Measurements from ENCODE around the gene AIF1.

AIF1 gene

GRCh38 chr6:31574106-31575061 is 40.6 kb upstream of the AIF1 start:
- H3K27ac ChIP-seq, result no peak overlapping the region
- TF ChIP-seq CTCF (conservative IDR thresholded peaks at IDR 0.05) (no peak), ZFX (IDR thresholded peaks at IDR 0.05) (no peak)

GRCh38 chr6:31575335-31575901 is 39.6 kb upstream of the AIF1 start, which contains the start of gene TNF:
TNF (plus strand) TSS chr6:31575565; CDS start chr6:31575742, 177 bp downstream.
- TF ChIP-seq CTCF (conservative IDR thresholded peaks at IDR 0.05), result no peak
- TF ChIP-seq ZFX (IDR thresholded peaks at IDR 0.05), result no peak
- no peak within 1 kb of the TSS for H3K27ac ChIP-seq

- H3K27ac ChIP-seq, result no peak overlapping the region
- TF ChIP-seq CTCF (conservative IDR thresholded peaks at IDR 0.05) (no peak), ZFX (IDR thresholded peaks at IDR 0.05) (no peak)
Measured at GRCh38 chr6:31575952-31576685, 38.9 kb upstream of the AIF1 start.

- no peak overlapping the region for H3K27ac ChIP-seq
- no peak for TF ChIP-seq ZFX (IDR thresholded peaks at IDR 0.05)
- TF ChIP-seq CTCF (conservative IDR thresholded peaks at IDR 0.05), result no peak
Measured at GRCh38 chr6:31576897-31577578, 38.0 kb upstream of the AIF1 start.

- H3K27ac ChIP-seq, result no peak overlapping the region
- no peak for TF ChIP-seq ZFX (IDR thresholded peaks at IDR 0.05)
- TF ChIP-seq CTCF (conservative IDR thresholded peaks at IDR 0.05), result no peak
Measured at GRCh38 chr6:31577579-31577966, 37.5 kb upstream of the AIF1 start.

GRCh38 chr6:31578184-31579118 is 36.6 kb upstream of the AIF1 start:
- no peak for TF ChIP-seq ZFX (IDR thresholded peaks at IDR 0.05)
- no peak for TF ChIP-seq CTCF (conservative IDR thresholded peaks at IDR 0.05)
- no peak overlapping the region for H3K27ac ChIP-seq
